RCC 7860 (cell line): ENCODE measurements around the gene FRMD1.

ENCODE experiments used
- DNase-seq: peaks from one replicate; pipeline ENCODE4 v3.0.0-alpha.2; 2015; ENCODE audit warnings: low spot score
- FAIRE-seq: peaks from 2 replicates; lab custom pipeline; 2012; peaks lifted over from hg19 to GRCh38; lab: Jason Lieb, UNC

FRMD1 gene

DNA sequence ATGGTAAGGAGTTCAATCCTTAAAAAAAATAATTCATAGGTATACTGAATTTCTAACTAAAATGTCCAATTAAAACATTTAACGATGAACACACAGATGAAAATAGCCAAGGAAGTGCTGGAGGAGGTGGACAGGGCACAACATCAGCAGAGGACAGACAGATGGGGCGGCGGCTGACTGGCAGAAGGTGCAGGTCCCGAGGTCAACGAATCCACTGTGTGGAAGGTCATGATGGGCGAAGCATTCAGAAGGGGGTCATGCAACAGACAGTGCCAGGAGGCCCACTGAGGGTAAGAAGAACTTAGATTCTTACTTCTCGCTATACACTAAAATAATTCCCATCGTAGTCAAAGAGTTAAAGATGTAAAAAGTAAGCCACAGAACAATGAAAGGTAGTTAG lies 34.2 kb upstream of the FRMD1 start:
- no peak for DNase-seq

DNA sequence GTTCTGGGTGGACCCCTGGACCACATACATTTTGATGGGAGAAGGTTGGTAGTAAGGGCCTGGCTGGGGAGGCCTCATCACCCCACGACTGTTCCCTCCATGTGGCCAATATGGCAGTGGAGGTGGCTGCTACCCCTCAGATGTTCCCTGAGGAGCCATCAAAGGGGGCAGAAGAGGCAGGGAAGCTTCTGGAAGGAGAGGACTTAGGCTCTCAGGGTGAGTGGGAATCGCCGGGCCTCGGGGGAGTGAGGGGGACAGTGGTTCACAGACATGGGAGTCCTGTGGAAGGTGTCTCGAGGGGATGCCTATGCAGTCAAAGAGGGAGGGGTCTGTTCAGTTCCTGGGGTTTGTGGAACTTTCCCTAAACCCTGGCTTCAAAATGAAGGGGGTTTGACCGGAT lies 32.9 kb upstream of the FRMD1 start:
- no peak for FAIRE-seq

More for the DNA sequence above, 34.2 kb upstream of the FRMD1 start:
- FAIRE-seq = no peak

DNA sequence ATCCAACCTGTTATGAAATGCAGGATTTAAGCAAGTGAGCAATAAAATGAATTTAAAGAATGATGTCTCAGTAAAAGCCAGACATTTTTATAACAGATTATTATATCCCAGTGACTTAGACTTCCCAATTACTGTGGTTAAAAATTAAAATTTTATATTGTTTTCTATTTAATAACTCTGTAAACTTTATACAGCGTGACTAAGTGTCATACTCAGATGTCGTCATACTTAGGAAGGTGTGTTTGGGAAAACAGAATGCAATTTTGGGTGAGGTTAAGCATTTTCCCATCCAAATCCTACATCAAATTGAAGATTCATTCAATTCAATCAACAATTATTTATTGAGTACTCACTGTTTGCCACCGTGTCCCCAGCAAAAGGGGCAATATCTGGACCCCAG lies 31.4 kb upstream of the FRMD1 start:
- FAIRE-seq (no peak), DNase-seq (no peak)

More for the DNA sequence above, 32.9 kb upstream of the FRMD1 start:
- DNase-seq = no peak

DNA sequence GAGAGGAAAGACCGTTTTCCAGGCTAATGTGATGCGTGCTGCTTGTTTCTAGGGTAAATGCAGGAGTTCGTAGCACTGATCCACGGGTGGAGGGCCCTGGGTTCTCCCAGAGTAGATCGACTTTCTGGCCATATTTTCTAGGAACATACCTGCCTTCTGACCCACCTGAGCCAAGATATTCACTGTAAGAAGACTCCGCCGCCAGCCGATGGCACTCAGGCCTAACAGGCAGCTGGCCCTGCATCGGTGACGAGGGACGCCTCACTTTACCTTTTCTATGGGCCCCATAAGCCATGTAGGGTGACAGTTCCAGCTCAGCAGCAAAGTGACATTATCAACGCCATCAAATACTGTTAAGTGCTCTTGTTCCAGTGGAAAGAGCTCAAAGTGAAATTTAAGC lies 30.2 kb upstream of the FRMD1 start:
- FAIRE-seq (no peak), DNase-seq (no peak)

DNA sequence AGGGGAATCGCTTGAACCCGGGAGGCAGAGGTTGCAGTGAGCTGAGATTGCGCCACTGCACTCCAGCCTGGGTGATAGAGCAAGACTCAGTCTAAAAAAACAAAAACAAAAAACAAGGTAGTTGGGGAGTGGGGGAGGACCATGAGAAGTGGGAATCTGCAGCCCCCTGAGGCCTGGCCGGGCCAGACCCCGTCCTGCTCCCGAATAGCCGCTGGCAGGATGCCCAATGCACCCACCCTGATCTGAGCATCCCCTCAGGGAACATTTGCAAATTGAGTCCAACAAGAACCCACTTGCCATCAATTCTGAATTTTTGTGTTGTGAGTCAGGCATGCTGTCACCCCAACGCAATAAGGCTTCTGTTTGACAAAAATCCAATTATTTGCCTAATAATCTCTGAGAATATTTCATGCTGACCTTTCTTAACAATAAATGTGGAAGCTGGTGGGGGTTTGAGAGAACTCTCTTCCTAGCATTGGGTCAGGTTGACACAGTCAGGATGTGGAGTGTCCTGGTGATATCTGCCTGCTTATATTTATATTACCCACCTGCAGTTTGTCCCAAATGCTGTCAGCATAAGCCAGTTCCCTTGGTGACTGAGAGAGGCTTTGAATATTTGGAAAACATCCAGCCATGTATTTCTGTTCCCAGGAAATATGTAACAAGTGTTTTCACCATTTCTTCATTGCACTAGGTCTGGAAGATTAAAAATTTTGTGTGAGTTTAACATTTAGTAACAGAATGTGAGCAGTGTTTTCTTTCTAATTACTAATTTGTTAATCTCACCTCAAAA lies 28.4 kb upstream of the FRMD1 start:
- DNase-seq (no peak), FAIRE-seq (no peak)

DNA sequence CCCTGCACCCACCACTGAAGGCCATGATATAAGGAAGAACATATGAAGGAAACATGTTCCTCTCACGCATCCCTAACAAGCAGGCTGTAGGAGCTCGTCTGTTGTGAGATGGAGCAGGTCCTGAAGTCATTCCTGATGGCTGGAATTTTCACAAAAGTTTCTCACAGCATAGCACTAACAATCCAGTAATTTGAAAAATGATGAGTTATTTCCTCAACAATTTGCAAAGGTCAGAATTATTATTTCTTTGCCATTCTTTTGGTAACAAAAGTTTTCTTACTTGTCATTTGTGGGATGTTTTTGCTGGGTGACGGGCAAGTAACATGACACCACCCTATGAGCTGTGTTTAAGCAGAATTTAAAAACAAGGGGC lies 27.6 kb upstream of the FRMD1 start:
- FAIRE-seq (no peak), DNase-seq (no peak)

DNA sequence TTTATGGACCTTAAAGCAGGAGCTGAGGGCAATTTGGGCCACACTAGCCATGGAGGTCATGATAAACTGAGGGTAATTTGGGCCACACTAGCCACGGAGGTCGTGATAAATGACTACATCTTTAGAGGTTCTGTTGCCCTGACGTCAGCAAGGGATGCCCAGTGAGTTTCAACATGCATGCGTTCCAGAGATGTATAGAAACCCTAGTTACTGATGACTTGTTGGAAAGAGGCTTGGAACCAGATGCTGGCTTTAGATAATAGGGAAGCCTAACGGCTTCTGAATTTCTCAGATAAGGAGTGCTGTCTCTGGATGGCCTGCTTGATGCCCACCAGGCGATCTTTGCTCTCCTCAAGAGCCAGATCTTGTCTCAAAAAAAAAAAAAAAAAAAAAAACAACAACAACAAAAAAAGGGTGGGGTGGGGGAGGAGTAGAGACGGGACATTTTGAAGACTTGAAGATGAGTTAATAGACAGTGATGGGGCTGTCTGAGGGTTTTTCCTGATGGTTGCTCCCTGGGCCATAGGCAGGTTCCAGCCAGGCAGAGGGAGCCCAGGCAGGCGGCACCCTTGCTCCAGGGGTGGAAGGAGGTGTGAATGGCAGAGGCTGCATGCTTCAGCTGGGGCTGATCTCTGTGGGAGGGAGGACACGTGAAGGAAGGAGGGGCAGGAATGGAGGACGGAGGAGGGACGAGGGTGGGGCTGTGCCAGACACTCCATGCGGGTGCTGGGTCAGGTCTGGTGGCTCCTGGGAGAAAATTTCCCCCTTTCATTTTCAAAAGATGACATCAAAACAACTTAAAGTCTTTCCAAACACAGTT lies 27.0 kb upstream of the FRMD1 start:
- DNase-seq = no peak

DNA sequence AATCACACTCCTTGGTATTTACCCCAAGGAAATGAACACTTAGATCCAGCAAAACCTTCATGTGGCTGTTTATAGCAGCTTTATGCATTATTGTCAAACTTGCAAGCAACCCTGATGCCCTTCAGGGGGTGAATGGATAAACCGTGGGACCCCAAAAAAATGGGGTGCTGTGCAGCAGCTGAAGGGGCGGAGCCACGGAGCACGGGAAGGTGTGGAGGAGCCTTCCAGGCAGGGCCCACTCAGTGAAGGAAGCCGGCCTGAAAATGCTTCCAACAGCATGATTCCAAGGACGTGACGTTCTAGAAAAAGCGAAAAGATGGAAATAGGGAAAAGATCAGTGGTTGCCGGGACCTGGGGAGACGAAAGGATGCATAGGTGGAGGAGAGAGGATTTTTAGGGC lies 25.6 kb upstream of the FRMD1 start:
- DNase-seq = no peak
- no peak for FAIRE-seq

More for the DNA sequence above, 27.0 kb upstream of the FRMD1 start:
- no peak for FAIRE-seq

DNA sequence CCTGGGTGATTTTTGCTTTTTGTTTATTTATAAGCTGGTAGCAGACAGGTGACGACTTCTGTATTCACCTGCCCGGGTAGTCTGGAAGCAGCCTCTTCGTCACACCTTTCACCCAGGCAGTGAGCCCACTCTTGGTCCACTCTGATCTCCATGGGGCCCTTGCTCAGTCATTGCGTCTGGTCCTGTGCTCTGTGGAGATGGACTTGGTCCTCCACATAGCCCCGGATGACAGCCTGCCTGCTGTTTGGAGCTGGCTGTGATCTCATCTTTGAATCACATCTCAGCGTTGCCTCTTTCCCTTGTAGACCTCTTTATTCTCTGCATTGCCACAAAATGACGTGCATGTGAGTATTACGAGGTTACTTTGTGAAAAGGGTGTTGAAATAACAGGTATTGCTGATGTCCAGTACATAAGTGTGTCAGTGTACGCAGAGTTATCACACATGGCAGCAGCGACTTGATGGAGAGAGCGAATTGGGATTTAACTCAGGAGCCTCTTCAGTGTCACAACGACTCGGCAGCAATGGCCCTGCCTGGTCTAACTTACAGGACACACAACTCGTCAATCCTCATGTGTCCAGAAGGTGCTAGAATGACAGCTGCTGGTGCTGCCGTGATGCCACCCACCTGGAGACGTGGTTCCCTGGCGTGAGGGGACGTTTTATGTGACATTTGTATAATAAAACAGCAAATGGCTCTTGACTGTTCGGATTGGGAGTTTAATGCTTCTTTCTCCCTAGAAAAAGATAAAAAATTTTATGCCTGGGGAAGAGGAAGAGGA lies 24.2 kb upstream of the FRMD1 start:
- FAIRE-seq (no peak), DNase-seq (no peak)

DNA sequence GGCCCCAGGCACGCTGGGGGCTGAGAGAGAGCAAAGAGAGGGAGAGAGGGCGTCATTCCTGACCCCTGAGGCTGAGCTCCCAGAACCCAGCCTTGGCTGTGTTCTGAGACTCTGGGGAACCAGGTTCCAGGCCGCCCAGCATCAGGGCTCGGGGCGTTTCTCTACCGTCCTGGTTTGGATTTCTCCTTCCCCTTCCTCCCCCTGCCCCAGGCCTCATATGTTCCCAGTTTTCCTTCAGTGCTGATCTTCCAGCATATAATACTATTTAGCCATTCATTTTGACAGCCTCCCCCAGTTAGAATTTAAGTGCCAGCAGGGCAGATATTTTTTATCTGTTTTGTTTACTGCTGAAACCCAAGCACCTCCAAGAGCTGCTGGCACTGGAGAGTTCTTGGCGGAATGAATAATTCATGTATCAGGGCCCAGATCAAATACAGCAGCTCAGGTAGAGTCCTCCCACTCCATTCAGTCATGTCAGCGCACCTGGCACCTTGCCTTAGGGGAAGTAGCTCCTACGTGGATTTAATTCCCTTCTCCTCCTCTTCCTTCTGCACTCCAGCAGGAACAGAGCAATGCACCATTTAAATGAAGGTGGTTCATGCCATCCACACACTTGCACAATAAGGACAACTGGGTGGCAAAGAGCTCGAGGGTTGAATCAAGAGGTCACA lies 23.4 kb upstream of the FRMD1 start:
- DNase-seq = no peak
- FAIRE-seq = no peak

DNA sequence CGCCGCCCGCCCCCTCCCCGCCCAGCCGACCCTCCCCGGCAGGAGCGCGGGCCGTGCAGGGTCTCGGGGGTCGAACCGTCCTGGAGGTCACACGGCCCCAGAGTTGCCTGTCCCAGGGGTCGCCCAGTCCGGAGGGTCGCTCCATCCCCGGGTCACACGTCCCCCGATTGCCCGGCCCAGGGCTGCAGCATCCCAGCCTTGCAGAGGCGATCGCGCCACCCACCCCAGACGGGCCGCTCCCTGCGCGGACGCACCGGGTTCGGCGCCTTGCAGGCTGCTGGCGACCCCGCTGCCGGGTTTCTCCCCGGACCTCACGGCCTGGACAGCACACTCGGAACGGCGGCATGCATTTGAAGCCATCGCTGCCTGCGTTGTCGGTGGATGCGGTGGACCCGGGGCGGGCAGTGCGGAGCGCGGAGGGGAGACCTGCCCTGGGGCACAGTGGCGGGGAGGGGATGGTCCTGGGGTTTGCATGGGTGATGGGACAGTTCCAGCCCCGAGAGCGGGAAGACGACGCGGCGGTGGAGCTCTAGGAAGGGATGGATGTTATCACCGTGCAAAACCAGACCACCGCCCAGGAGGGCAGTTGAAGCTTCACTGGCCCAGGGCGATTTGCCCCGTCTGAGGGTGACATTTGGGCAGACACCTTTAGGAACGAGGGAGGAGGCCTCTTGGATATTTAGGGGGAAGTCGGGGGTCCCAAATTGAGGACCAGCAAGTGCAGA lies 22.7 kb upstream of the FRMD1 start:
- no peak for DNase-seq
- FAIRE-seq = no peak

DNA sequence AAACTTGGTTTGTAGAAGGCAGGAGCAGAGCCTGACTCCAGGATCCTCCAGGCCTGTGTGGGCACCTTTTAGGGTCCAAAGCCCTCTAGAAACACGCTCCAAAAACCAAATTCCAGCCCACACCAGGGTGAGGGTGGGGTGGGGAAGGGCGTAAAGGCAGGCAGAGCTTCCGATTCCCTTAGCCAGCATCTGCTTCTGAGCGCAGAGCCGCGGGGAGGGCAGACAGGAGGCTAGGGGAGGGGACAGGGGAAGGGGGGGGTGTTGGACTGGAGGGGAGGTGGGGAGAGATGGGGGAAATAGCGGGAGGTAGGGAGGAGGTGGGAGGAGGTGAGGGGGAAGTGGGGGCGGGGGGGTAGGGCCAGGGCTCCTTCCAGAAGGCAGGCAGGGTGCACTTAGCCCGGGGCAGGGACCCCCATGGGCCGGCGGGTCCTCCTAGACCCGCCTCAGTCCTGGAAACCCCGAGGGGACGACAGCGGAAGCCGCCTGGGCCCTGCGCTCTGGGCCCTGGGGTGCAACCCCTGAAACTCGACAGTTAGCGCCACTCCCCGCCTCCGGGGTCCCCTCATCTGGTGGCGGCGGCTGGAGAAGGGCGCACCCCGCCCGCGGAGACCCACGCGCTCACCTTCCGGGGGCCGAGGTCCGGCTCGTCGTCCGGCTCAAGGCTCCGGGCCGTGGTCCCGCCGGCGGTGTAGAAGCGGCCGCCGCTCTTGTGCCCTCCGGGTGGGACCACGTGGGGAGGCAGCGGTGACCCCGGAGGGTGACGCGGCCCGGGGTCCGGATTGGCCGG lies 22.0 kb upstream of the FRMD1 start:
- FAIRE-seq (no peak), DNase-seq (no peak)

DNA sequence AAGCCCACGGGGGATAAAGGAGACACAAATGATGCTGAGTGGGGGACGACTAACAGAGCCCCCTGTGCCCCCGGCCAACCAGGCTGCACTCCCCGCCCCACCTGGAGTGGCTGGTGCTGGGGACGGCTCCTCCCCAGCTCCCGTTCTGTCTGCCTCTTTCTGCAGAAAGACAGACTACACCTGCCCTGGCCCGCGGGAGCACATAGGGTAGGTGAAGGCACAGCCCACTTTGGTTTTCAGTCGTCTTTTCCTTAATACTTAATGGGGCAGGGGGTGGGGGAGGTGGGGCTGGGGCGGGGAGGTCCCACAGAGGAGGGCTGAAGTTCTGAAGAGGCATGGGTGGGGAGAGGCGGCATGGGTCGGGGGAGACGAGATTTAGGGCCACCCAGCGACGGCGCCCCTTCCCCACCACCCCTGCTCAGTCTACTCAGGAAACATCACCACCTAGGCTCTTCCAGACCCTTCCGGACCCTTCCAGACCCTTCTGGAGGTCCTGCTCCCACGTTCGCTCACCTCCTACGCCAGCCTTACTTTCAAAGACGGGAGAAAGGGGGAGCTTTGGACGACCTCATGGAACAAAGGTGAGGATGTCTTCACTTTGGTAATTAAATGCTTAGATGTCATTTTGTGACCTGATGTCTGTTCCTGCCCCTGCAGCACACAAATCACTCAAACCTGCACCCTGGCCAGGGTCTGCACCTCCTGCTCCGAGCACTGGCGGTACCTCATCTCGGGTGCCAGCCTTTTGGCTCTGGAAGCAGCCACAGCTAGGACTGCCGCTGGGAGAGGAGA lies 21.2 kb upstream of the FRMD1 start:
- DNase-seq (no peak), FAIRE-seq (no peak)

DNA sequence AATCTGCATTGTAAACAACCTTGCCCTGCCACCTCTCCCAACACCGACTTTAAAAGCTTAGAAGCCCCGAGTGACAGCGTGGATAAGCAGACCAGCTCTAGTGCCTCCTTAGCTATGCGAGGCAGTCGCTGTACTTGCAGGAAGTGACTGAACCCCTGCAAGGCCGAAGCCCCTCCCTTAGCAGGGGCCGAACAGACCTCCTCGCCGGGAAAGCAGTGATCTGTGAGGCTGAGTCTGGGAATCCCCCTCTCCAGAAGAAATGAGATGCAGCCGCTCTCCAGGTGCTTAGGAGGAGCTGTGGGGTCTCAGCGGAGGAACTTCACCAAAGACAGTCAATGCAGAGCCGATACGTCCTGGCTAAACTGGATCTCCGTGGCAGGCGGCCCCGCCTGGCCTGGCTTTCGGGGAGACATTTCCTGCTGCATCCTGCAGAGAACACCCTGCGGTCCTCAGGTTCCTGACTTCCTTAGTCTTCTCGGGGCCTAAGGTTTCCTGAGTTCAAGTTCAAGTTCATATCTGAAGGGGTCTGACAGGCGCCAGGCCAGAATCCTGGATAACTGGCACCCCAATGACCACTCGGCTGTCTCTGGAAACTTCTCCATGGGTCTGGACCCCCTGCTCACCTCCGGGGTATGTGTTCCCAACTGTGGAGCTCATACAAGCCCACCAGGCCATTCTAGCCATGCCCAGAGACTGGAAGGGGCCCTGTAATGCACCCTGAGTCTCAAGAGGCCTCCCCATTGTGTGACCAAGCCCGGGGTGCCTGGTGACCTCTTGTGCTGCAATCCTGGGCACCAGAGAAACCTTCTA lies 20.4 kb upstream of the FRMD1 start:
- no peak for FAIRE-seq
- no peak for DNase-seq

DNA sequence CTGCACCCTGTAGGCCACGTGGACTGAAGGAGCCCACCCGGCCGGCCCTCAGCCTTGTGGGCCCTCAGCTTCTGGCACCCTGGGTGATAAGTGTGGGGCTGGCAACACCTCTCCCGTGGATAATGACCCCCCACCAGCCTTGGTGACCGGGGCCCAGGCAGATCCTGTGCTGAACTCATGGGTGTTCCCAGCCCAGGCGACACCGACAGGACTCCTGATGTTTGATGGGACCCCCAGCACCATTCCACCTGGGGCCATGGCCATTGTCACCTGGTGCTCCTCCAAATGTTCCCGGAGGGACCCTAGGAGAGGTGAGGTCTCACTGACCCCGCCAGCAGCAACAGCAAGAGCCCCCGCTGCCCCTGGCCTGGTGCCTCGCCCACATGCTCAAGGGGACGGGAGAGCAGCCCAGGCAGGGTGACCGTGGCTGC lies 19.4 kb upstream of the FRMD1 start:
- DNase-seq (no peak), FAIRE-seq (no peak)

DNA sequence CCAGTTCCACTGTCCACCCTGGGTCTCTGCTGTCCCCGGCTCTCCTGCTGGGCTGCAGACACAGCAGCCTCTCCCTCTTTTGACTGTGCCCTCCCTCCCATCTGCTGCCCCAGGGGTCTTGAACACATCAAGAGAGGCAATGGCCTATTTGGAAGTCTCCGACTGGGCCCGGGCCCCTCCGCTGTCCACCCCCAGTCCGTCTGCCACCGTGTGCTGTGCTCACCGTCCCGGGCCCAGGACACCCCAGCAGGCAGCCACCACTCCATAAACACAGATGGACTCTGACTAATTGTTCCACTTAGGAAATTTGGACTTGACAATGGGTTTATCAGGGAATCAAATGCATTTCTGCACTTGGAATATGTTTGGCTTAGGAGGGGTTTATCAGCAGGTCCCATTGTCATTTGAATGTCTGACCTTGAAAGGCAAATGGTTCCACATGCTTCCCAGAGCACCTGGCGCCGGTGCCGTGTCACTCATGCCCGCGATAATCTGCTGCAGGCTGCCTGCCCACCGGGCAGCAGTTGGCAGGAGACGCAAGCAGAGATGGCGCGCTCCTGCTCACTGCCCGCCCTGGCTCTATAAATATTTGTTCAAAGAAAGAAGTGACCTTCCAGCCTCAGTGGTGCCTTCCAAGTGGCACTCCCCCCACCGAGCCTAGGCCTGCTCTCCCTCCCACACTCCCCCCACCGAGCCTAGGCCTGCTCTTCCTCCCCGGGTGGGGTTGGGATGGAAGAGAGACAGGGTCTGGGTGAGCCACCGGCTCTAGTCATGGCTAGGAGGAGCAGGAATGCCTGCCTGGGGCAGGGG lies 18.8 kb upstream of the FRMD1 start:
- FAIRE-seq = no peak

DNA sequence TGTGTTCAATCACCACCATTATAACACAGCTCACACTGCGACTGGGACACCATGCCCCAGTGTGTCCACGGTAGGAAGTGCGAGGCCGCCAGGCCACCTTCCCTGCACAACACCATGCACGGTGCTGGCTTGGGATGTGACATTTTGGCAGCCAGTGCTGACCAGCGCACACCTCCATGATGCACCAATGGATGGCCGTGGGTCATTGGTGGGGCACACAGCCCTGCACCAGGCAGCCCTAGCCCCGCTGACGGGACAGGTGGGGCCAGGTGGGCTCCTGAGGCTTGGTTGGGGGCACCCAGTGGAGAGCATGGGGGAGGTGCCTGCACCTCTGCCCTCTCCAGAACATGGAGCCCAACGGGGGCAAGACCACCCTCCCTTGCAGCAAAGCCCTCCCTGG lies 18.2 kb upstream of the FRMD1 start:
- FAIRE-seq (no peak), DNase-seq (no peak)

More for the DNA sequence above, 18.8 kb upstream of the FRMD1 start:
- no peak for DNase-seq
